HG02884 (cell line): ENCODE data around the gene KCNF1.

ENCODE experiments used
- ATAC-seq: cut with Tn5 transposase; IDR thresholded peaks from one replicate; pipeline ENCODE4 v1.9.1; 2021; ENCODE audit warnings: mild to moderate bottlenecking, moderate library complexity; ENCODE audit not compliant: unreplicated experiment

Gene KCNF1

GRCh38 chr2:10918661-10919409 lies 7.1 kb downstream of the KCNF1 start:
- ATAC-seq, result no peak

GRCh38 chr2:10919410-10919770 lies 7.7 kb downstream of the KCNF1 start:
- no peak for ATAC-seq

DNA sequence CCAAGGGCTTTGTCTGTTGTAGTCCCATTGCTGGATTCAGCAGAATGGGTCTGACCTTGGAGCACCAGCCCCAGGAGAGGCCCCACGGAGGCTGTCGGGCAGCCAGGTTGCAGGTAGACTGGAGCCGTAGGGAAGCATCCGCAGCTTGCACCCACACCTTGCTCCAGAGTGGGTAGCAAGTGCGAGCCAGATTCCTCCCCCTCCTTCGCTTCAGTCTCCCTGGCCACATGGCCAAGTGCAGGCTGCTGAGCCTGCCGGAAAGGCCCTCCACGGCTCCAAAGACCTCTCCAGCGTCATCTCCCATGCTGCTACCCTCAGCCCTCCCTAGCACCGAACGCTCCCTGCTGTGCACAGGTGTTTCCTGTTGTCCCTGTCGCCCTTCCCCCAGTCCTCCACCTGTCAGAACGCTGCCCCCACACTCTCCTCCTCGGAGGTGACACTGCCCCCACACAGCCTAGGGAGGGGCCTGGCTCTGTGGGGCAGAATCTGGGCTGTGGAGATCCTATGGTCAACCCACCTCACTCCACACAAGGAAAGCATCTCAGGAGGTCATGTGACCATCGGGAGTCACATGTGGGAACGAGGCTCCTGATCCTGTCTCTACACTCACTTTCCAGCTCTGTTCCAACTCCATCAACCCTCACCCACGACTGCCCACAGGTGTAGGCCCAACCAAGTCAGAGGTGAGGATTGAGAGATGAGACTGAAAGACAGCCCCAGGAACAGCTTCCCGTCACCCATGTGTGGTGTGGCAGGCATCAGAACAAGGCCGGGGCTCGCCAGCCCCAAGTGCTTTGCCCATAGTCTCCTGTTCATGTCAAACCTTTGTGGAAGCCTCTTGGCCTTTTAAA lies 8.3 kb downstream of the KCNF1 start:
- ATAC-seq, result no peak

GRCh38 chr2:10920764-10921388 lies 9.1 kb downstream of the KCNF1 start:
- ATAC-seq, result no peak

- no peak for ATAC-seq
Observed at GRCh38 chr2:10921525-10921924, 9.8 kb downstream of the KCNF1 start.

- ATAC-seq, result no peak
Observed at GRCh38 chr2:10922307-10923007, 10.7 kb downstream of the KCNF1 start.

- no peak for ATAC-seq
Observed at GRCh38 chr2:10923008-10923375, 11.3 kb downstream of the KCNF1 start.

GRCh38 chr2:10923965-10924364 lies 12.2 kb downstream of the KCNF1 start:
- ATAC-seq, result no peak

GRCh38 chr2:10924441-10924840 lies 12.7 kb downstream of the KCNF1 start:
- ATAC-seq, result no peak

DNA sequence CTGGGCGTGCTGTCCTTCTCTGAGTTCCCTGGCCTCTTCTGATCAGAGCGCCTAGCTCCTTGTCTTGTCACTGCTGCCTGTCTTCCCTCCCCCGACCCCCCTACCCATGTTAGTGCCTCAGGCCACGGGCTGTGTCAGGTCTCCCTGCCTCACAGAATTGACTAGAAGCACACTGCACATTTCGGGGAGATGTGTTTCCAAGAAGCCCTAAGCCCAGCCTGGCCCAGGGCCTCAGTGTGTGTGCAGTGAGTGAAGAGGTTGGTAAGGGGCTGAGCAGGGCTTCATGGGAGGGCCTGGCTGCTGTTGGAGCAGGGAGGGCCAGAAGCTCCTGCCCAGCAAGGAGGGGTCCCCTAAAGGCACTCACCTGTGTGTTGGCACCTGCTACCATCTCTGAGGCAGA lies 13.1 kb downstream of the KCNF1 start:
- no peak for ATAC-seq

- no peak for ATAC-seq
Observed at GRCh38 chr2:10926191-10926820, 14.6 kb downstream of the KCNF1 start.

GRCh38 chr2:10930721-10931516 lies 19.2 kb downstream of the KCNF1 start:
- no peak for ATAC-seq

DNA sequence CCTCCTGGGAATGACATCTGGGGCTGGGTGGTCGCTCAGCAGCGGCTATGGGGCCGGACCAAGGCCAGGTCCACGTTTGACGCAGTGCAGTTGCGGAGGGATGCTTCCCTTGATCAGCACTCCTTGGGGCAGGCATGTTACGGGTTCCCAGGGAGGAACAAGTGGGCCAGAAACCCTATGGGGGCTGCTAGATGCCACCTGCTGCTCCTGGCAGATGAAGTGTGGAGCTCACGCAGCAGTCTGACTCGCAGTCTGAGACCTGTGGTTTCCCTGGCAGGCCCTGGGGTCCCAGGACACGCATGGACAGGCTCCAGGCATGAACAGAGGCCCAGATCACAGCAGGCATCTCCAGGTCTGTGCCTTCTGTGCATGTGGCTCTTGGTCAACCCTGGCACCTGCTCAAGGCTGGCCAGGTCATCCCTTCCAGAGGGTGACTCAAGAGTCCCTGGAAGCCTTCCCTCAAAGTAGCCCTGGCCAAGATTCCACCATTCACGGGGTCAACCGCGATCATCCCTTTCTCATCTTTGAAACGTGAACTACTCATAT lies 20.0 kb downstream of the KCNF1 start:
- no peak for ATAC-seq

DNA sequence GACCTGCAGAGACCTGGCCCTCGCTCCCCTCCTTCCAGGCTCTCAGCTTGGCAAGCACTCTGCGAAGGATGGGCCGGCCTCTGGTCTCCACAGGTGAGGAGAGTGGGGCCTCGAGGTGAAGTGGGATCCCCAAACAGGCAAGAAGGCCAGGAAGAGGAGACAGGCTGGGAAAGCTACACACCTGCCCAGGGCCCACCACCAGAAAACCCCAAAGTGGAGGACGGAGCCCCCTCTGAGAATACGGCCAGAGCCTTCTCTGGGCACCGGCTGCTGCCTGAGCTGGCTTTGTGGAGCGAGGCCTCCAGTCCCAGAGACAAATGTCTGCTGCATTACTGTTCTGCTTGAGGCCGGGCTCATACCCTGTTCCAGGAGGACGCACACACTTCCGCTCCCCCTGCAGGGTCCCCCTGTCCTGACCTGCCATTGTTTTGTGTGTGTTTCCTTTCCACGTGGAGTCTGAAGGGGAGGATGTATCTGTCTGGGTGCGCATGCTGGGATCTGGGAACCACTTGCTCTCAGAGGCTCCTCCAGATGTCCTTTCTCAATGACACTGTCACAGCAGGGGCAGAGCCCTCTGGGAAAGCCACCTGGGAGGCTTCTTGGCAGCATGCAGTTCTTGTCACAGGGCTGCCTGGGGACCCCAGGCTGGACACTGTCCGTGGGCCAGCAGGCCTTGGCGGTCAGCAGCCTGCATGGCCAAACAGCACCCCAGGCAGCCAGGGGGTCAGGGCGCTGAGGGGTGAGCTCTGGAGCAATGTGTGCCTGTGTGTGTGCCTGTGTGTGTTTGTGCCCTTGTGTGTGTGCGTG lies 20.8 kb downstream of the KCNF1 start:
- ATAC-seq, result no peak

GRCh38 chr2:10933700-10934225 lies 22.0 kb downstream of the KCNF1 start:
- ATAC-seq, result no peak

DNA sequence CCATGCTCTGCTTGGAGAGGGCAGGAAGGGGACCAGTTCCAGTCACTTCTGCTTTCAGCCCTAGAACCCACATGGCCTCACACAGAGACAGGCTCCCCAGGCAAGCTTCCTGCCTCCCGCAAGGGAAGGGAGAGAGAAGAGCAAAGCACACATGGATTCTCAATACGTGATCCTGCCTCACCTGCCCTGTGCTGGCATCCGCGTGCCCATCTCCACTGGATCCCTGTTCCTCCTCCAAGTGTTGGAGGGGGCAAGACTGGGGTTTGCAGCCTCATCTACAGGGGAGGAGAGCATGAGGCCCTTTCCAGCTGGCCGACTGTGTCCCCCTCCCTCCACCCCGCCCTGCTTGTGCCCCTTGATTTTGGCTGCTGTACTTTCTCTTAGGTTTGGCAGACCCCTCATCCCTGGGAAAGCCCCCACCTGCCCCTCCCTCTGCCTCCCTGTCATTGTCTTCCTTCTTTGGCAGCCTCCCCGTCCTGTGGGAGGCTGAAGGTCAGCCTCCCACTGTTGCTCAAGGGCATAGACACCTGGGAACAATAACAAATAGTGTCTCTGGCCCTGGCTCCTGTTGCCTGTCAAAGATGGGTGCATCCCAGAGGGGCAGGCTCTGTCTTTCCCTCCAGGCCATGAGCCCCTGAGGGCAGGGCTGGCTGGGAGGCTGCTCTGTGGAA lies 22.7 kb downstream of the KCNF1 start:
- ATAC-seq, result no peak

DNA sequence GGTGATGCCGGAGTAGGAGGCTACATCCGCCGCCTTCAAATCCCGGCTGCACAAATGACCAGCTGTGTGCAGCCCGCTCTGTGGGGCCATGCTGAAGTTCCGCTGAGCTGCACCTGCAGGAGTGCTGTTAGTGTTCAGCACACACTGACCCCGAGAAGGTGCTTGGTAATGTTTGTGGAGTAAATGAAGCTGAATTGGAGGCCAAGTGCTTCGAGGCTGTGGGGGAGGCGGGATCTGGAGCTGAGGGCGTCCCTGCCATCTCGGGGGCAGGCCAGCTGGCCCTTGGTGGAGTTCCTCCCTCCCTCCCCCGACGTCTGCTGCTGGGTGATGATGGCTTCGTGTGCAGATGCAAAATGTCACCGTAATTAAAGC lies 23.2 kb downstream of the KCNF1 start:
- ATAC-seq, result no peak

DNA sequence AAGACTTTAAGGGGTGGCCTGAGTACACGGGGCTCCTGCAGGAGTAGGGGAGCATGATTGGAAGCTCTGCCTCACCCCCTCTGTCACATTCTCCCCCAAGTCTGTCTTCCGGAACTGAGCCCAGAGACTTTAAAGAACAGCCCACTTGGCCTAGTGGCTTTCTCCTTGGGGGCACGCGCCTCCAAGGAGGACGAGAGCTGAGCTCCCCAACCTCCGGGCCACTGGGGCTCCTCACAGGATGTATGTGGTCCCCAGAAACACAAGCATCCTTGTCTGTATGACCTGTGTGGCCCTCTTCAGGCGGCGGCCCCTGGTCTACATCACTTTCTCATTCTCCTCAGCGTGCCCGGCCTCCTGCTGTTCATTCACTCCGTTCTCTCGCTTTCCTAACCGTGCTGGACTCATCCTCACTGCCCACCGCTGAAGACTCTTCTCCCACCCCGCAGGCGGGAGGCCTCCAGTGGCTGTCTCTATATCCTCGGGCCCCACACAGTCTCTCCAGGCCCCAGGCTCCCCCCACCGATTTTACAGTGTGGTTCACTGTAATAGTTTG lies 23.7 kb downstream of the KCNF1 start:
- ATAC-seq, result no peak
